ENCODE measurements around the gene SATB1. TPM values are rescaled to one million over a fixed set of nuclear protein-coding genes. Genes with fewer than 3 reads are reported as not detected.

The SATB1 gene
- total and polyA plus RNA-seq, 2 of the 8 experiments (the other 6 are each of a cell fraction or from before 2014, with no cell fraction given): 18.8 to 28.0 TPM

- CTCF ChIA-PET (ENCODE audit: partially characterized antibody): interaction anchor here (1.0 kb wide), 1 partner anchor 99 kb away, joined by 3 read pairs; no protein-coding TSS in a partner anchor
Measured at GRCh38 chr3:18394384-18394995, 30.6 kb downstream of the SATB1 start.

More at GRCh38 chr3:18394384-18394995, 30.6 kb downstream of the SATB1 start:
- Histone ChIP-seq H2BK15ac (ENCODE audit: low read length) (no peak overlapping the region), H3K56ac (replicated peaks; ENCODE audit: insufficient read length, low read depth, low read length) (no peak overlapping the region), H4K91ac (replicated peaks; ENCODE audit: insufficient read length, low read length) (no peak overlapping the region), H3K9me3 (ENCODE audit: insufficient read depth in 2 of 2, low read depth in 1 of 2, low read length in 1 of 2) (no peaks in the 10 kb centered on the region), H3K4ac (replicated peaks; ENCODE audit: insufficient read length, low read depth, low read length) (no peak overlapping the region), H2AFZ (ENCODE audit: low read length) (no peak overlapping the region), H2AK5ac (ENCODE audit: low read depth, low read length) (no peak overlapping the region), H3K4me3 (ENCODE audit: extremely low read depth in 1 of 4, insufficient read depth in 2 of 4, low read depth in 3 of 4, low read length in 4 of 4) (no peak overlapping the region), H3K27ac (ENCODE audit: low read depth, low read length) (no peak overlapping the region), H3K14ac (ENCODE audit: insufficient read length) (no peak overlapping the region), H2BK120ac (replicated peaks; ENCODE audit: low read depth, low read length) (no peak overlapping the region), H2BK12ac (ENCODE audit: low read depth, low read length) (no peak overlapping the region), H3K36me3 (ENCODE audit: control insufficient read depth in 2 of 4, insufficient read depth in 4 of 4, low read length in 3 of 4) (peaks cover 3 to 7% (median 4%) of the 10 kb centered on the region in 4 experiments; a peak in 5 of 8 replicates), H3K79me1 (ENCODE audit: low read depth, low read length) (no peaks in the 10 kb centered on the region), H4K20me1 (replicated peaks in 1 of 2; ENCODE audit: control insufficient read depth in 1 of 2, insufficient read depth in 2 of 2, low read length in 2 of 2) (no peaks in the 10 kb centered on the region), H3K4me1 (replicated peaks in 1 of 4; ENCODE audit: control insufficient read depth in 3 of 4, insufficient read depth in 4 of 4, low read length in 3 of 4) (no peaks in the 10 kb centered on the region), H3K27me3 (replicated peaks in 1 of 4; ENCODE audit: control insufficient read depth in 3 of 4, extremely low read depth in 1 of 4, insufficient read depth in 3 of 4, low read length in 3 of 4) (no peaks in the 10 kb centered on the region), H3K18ac (ENCODE audit: extremely low read depth, low read length) (no peak overlapping the region), H3K9ac (replicated peaks in 1 of 4; ENCODE audit: extremely low read depth in 1 of 4, low read depth in 3 of 4, low read length in 3 of 4) (no peak overlapping the region), H3K4me2 (ENCODE audit: insufficient read depth in 1 of 2, low read depth in 2 of 2, low read length in 2 of 2) (no peak overlapping the region), H4K8ac (ENCODE audit: extremely low read depth, insufficient read depth, low read length) (no peak overlapping the region; the same call in 1 of the 2 replicates), H4K5ac (ENCODE audit: insufficient read length, low read depth, low read length) (no peak overlapping the region), H3K23me2 (ENCODE audit: low read depth, low read length) (no peaks in the 10 kb centered on the region), H3K23ac (ENCODE audit: insufficient read length) (no peak overlapping the region), H2BK20ac (ENCODE audit: low read length) (no peak overlapping the region), H3K79me2 (ENCODE audit: control insufficient read depth in 1 of 2, insufficient read depth in 2 of 2, low read length in 2 of 2) (no peaks in the 10 kb centered on the region), H2BK5ac (ENCODE audit: low read depth, low read length) (no peak overlapping the region)
- TF ChIP-seq NRF1 (IDR thresholded peaks at IDR 0.05; ENCODE audit: low read depth, low read length) (no peak), CBX8 (IDR thresholded peaks at IDR 0.05; ENCODE audit: borderline replicate concordance, low read depth, low read length) (no peak), POU5F1 (IDR thresholded peaks at IDR 0.05; ENCODE audit: low read depth, low read length) (no peak)
- FAIRE-seq: no peak
- DNase-seq (ENCODE audit: low read depth in 1 of 2, low spot score in 2 of 2): no peak
- WGBS, 2 experiments (ENCODE audit: extremely low coverage in 1 of 2, insufficient coverage in 1 of 2, insufficient read length in 1 of 2, insufficient replicate concordance in 2 of 2, low coverage in 1 of 2, low lambda C conversion rate in 2 of 2, missing lambda C conversion rate in 1 of 2): 91% methylated on average over 12 of the region's 12 CpGs; no CpG with 5 or more reads in 1 of the 2 experiments
- POLR2A ChIA-PET (ENCODE audit: partially characterized antibody): no interaction called here

Data from H1 (cell line).